Upper lobe of left lung (tissue), 4 donors: Measurements from ENCODE around the gene CS.

ENCODE experiments used
- POLR2AphosphoS5 ChIP-seq, 2 donors: sonication (generic); formaldehyde crosslinking; IDR thresholded peaks; one replicate each; pipeline ENCODE4 v1.5.1; 2017; ENCODE audit warnings: antibody characterized with exemption in 2 of 2
- TF ChIP-seq, protein P1 (sequence below), 6 experiments: fragments of 450-650 bp in 4 of 6; fragments of 200-600 bp in 2 of 6; sonication (generic) in 2 of 6; IDR thresholded peaks; one replicate each; pipeline ENCODE4 v1.5.1; 2016 to 2019; ENCODE audit warnings: antibody characterized with exemption in 6 of 6

DNA sequence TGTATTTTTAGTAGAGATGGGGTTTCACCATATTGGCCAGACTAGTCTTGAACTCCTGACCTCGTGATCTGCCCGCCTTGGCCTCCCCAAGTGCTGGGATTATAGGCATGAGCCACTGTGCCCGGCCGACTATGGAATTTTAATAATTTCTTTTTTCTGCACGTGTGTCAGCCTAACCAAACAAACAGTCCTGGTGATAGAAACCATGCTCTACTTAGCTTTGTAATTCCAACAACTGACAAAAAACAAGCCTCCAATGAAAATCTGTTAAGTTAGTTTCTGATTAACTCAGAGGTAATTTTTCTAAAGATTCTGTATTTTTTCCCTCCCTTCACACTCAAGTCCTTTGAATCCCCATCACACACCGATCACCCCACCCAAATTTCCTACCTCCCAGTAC is 18.1 kb downstream of the CS start:
- TF ChIP-seq, protein P1, sequence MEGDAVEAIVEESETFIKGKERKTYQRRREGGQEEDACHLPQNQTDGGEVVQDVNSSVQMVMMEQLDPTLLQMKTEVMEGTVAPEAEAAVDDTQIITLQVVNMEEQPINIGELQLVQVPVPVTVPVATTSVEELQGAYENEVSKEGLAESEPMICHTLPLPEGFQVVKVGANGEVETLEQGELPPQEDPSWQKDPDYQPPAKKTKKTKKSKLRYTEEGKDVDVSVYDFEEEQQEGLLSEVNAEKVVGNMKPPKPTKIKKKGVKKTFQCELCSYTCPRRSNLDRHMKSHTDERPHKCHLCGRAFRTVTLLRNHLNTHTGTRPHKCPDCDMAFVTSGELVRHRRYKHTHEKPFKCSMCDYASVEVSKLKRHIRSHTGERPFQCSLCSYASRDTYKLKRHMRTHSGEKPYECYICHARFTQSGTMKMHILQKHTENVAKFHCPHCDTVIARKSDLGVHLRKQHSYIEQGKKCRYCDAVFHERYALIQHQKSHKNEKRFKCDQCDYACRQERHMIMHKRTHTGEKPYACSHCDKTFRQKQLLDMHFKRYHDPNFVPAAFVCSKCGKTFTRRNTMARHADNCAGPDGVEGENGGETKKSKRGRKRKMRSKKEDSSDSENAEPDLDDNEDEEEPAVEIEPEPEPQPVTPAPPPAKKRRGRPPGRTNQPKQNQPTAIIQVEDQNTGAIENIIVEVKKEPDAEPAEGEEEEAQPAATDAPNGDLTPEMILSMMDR (IDR thresholded peaks at IDR 0.05) = no peak
- no peak for TF ChIP-seq POLR2AphosphoS5 (IDR thresholded peaks at IDR 0.05)
